SK-N-SH (cell line): ENCODE data around the gene CACNA1F. TPM values are rescaled to one million over a fixed set of nuclear protein-coding genes. Genes with fewer than 3 reads are reported as not detected.

Source experiments
- CTCF ChIA-PET: fragments of 300-600, 350-600 bp; formaldehyde crosslinking; extraction: SDS; loops from one replicate; lab custom pipeline; 2021; lab: Yijun Ruan, JAX
- POLR2A ChIA-PET: fragments of 350-600 bp; sonication (Branson Sonifier 250); formaldehyde crosslinking; extraction: SDS; loops from one replicate; lab custom pipeline; 2020; ENCODE audit warnings: antibody characterized with exemption, inconsistent platforms; lab: Yijun Ruan, JAX
- DNase-seq: peaks from one replicate; pipeline ENCODE4 v3.0.0; 2012
- H2AFZ ChIP-seq: fragments of 200-600 bp; sonication (generic); 2 replicates; pipeline ENCODE4 v1.8.1; 2016; ENCODE audit warnings: antibody characterized with exemption, mild to moderate bottlenecking, low read depth
- H3F3A ChIP-seq: fragments of 200-600 bp; sonication (generic); replicated peaks from 2 replicates; pipeline ENCODE3; 2016; ENCODE audit warnings: antibody characterized with exemption, mild to moderate bottlenecking; ENCODE audit not compliant: insufficient read depth
- H3K27ac ChIP-seq, 2 experiments: fragments of 200-500 bp in 1 of 2; fragments of 200-600 bp in 1 of 2; sonication (Bioruptor generic) in 1 of 2; sonication (generic), shearing (Covaris generic) in 1 of 2; 2 replicates each; pipeline versions ENCODE4 v1.5.1 to v1.6.1; 2014 to 2016; ENCODE audit warnings: low read depth in 2 of 2, inconsistent platforms in 1 of 2, low read length in 1 of 2, mild to moderate bottlenecking in 1 of 2, mixed read lengths in 1 of 2
- H3K27me3 ChIP-seq: fragments of 200-600 bp; sonication (generic), shearing (Covaris generic); 2 replicates; pipeline ENCODE4 v1.6.1; 2016; ENCODE audit warnings: mixed run types; ENCODE audit not compliant: insufficient read depth
- H3K36me3 ChIP-seq, 2 experiments: fragments of 200-500 bp in 1 of 2; fragments of 200-600 bp in 1 of 2; sonication (Bioruptor generic) in 1 of 2; sonication (generic) in 1 of 2; replicated peaks in 1 of 2; 2 replicates each; pipeline versions ENCODE3 to v1.5.1; 2014 to 2016; ENCODE audit warnings: low read length in 1 of 2, mild to moderate bottlenecking in 1 of 2; ENCODE audit not compliant: insufficient read depth in 2 of 2, control insufficient read depth in 1 of 2
- H3K4me1 ChIP-seq, 2 experiments: fragments of 200-500 bp in 1 of 2; fragments of 200-600 bp in 1 of 2; sonication (Bioruptor generic) in 1 of 2; sonication (generic), shearing (Covaris generic) in 1 of 2; 2 replicates each; pipeline versions ENCODE4 v1.5.1 to v1.6.1; 2014 to 2016; ENCODE audit warnings: low read depth in 1 of 2, low read length in 1 of 2, mixed run types in 1 of 2; ENCODE audit not compliant: insufficient read depth in 2 of 2, control insufficient read depth in 1 of 2
- H3K4me2 ChIP-seq: fragments of 200-600 bp; sonication (generic), shearing (Covaris generic); 2 replicates; pipeline ENCODE4 v1.6.1; 2017; ENCODE audit warnings: mixed run types
- H3K4me3 ChIP-seq, 2 experiments: fragments of 200-500 bp in 1 of 2; fragments of 200-600 bp in 1 of 2; sonication (Bioruptor generic) in 1 of 2; sonication (generic), shearing (Covaris generic) in 1 of 2; 2 replicates each; pipeline versions ENCODE4 v1.5.1 to v1.8.1; 2014 to 2016; ENCODE audit warnings: low read depth in 2 of 2, inconsistent platforms in 1 of 2, low read length in 1 of 2, mild to moderate bottlenecking in 1 of 2, mixed read lengths in 1 of 2, moderate library complexity in 1 of 2
- H3K79me2 ChIP-seq: fragments of 200-600 bp; sonication (generic); 2 replicates; pipeline ENCODE4 v1.8.1; 2017; ENCODE audit warnings: mild to moderate bottlenecking; ENCODE audit not compliant: insufficient read depth
- H3K9ac ChIP-seq: fragments of 200-600 bp; sonication (generic); 2 replicates; pipeline ENCODE4 v1.6.1; 2017; ENCODE audit warnings: mixed run types
- H3K9me2 ChIP-seq: fragments of 200-600 bp; sonication (generic); 2 replicates; pipeline ENCODE4 v1.6.1; 2017; ENCODE audit warnings: mixed run types
- H3K9me3 ChIP-seq: fragments of 200-600 bp; sonication (generic); 2 replicates; pipeline ENCODE4 v1.6.1; 2017; ENCODE audit warnings: mixed run types, mild to moderate bottlenecking, moderate library complexity
- H4K20me1 ChIP-seq: fragments of 200-600 bp; sonication (generic); 2 replicates; pipeline ENCODE4 v1.6.1; 2017; ENCODE audit warnings: mild to moderate bottlenecking, mixed run types; ENCODE audit not compliant: insufficient read depth
- FOXM1 ChIP-seq: IDR thresholded peaks from 2 replicates; pipeline ENCODE4 v1.4.0; 2012; ENCODE audit warnings: low read depth, mild to moderate bottlenecking
- GABPA ChIP-seq: IDR thresholded peaks from 2 replicates; pipeline ENCODE4 v1.4.0; 2012; ENCODE audit warnings: low read depth, mild to moderate bottlenecking
- JUND ChIP-seq: IDR thresholded peaks from 2 replicates; pipeline ENCODE4 v1.4.0; 2012
- MXI1 ChIP-seq: IDR thresholded peaks from 2 replicates; pipeline ENCODE4 v1.6.1; 2012; ENCODE audit warnings: mild to moderate bottlenecking, low read depth, low read length, improper control_type of control experiment
- NFIC ChIP-seq: IDR thresholded peaks from 2 replicates; pipeline ENCODE4 v1.4.0; 2012; ENCODE audit warnings: borderline replicate concordance
- NRF1 ChIP-seq: IDR thresholded peaks from 2 replicates; pipeline ENCODE4 v1.6.1; 2012; ENCODE audit warnings: low read depth, mild to moderate bottlenecking, low read length
- POLR2AphosphoS5 ChIP-seq: IDR thresholded peaks from 2 replicates; pipeline ENCODE4 v1.6.1; 2012; ENCODE audit warnings: low read depth, low read length
- RAD21 ChIP-seq: IDR thresholded peaks from 2 replicates; pipeline ENCODE4 v1.6.1; 2012; ENCODE audit warnings: mild to moderate bottlenecking, low read length
- RCOR1 ChIP-seq: fragments of 150-350 bp; IDR thresholded peaks from 2 replicates; pipeline ENCODE4 v1.6.1; 2017; ENCODE audit warnings: antibody characterized with exemption, low read length
- SIN3A ChIP-seq: IDR thresholded peaks from 2 replicates; pipeline ENCODE4 v1.6.1; 2012; ENCODE audit warnings: low read depth, mild to moderate bottlenecking, low read length, moderate library complexity, borderline replicate concordance
- TAF1 ChIP-seq: IDR thresholded peaks from 2 replicates; pipeline ENCODE4 v1.6.1; 2012; ENCODE audit warnings: low read depth, mild to moderate bottlenecking, low read length, moderate library complexity, borderline replicate concordance
- USF1 ChIP-seq: IDR thresholded peaks from 2 replicates; pipeline ENCODE4 v1.4.0; 2012; ENCODE audit warnings: low read depth, borderline replicate concordance
- USF2 ChIP-seq: fragments of 150-350 bp; IDR thresholded peaks from 2 replicates; pipeline ENCODE4 v1.6.1; 2017; ENCODE audit warnings: antibody characterized with exemption, low read length, low read depth, borderline replicate concordance
- WGBS: methylation state at CpG from one replicate; pipeline ENCODE4 v1.1.6; 2017; ENCODE audit warnings: low lambda C conversion rate; 5-methylcytosine and 5-hydroxymethylcytosine counted together
- polyA plus RNA-seq, 3 experiments: library from polyadenylated mRNA; depleted of rRNA; stranded (reverse); fragments of >200 nt; gene quantifications; 2 replicates each; pipeline ENCODE4 v1.2.3, GENCODE V29; 2012

Gene CACNA1F
- polyA plus RNA-seq, 1 of the 3 experiments (the other 2 are of a cell fraction), result not detected

GRCh38 chrX:49155900-49156837 is 77.0 kb downstream of the CACNA1F start (continued):
- no peak for TF ChIP-seq USF2
- peak; percentile 51 for TF ChIP-seq POLR2AphosphoS5
- no peak for TF ChIP-seq JUND
- no peak for TF ChIP-seq GABPA
- peak; percentile 25; the same call in 1 of the 2 replicates for TF ChIP-seq RAD21
- peak; percentile 20; the same call in 1 of the 2 replicates for TF ChIP-seq TAF1
- TF ChIP-seq USF1, result no peak
- no peak for TF ChIP-seq NFIC
- no peak for TF ChIP-seq SIN3A
- peak; percentile 74 for TF ChIP-seq NRF1
- no peak for TF ChIP-seq RCOR1
- no peak for TF ChIP-seq FOXM1

GRCh38 chrX:49155243-49155899 is 77.8 kb downstream of the CACNA1F start:
- H3K79me2 ChIP-seq, result no peaks in the 10 kb centered on the region
- H4K20me1 ChIP-seq, result no peaks in the 10 kb centered on the region
- H3K9ac ChIP-seq, result peak overlapping the region; percentile 83; the same call in 1 of the 2 replicates
- DNase-seq, result no peak
- no peaks in the 10 kb centered on the region for H3K36me3 ChIP-seq
- peaks cover 3% of the 10 kb centered on the region for H3F3A ChIP-seq
- peaks cover 8% of the 10 kb centered on the region; the same call in 1 of the 2 replicates for H3K27me3 ChIP-seq
- ChIA-PET CTCF (interaction anchor here (0.6 to 0.9 kb wide), 9 partner anchors 10 to 54 kb away, joined by 3 to 6 read pairs (median 4); no protein-coding TSS in a partner anchor), POLR2A (no interaction called here)
- no peaks in the 10 kb centered on the region for H3K9me3 ChIP-seq
- H2AFZ ChIP-seq, result no peak overlapping the region
- peak overlapping the region; percentile 46 to 54 for H3K4me3 ChIP-seq
- peak overlapping the region; percentile 85 to 90 for H3K27ac ChIP-seq
- H3K4me2 ChIP-seq, result peak overlapping the region; percentile 78
- TF ChIP-seq MXI1, result 0 out of 2 replicates have a peak, but pooled peaks have one; percentile 41
- TF ChIP-seq USF2, result no peak
- TF ChIP-seq TAF1, result no peak
- no peaks in the 10 kb centered on the region; a peak in 1 of 4 replicates for H3K4me1 ChIP-seq
- H3K9me2 ChIP-seq, result no peaks in the 10 kb centered on the region
- WGBS, result 11% methylated on average over 18 of the region's 18 CpGs

Other genes with a start within 250 kb of the CACNA1F start
- gene GRIPAP1, start 231.1 kb downstream of the CACNA1F start, polyA plus RNA-seq (2012; rRNA removed), result 63.6 and 66.9 TPM in 2 replicates
- gene TFE3, start 190.0 kb downstream of the CACNA1F start, polyA plus RNA-seq (2012; rRNA removed), result 14.0 and 14.6 TPM in 2 replicates
- gene CCDC120, start 174.3 kb downstream of the CACNA1F start, polyA plus RNA-seq (2012; rRNA removed), result 1.6 and 2.1 TPM in 2 replicates
- gene PRAF2, start 159.3 kb downstream of the CACNA1F start, polyA plus RNA-seq (2012; rRNA removed), result 67.6 and 91.9 TPM in 2 replicates
- 108 and 129 TPM in 2 replicates for gene WDR45, start 153.5 kb downstream of the CACNA1F start, polyA plus RNA-seq (2012; rRNA removed)
- 33.6 and 36.7 TPM in 2 replicates for gene GPKOW, start 109.6 kb downstream of the CACNA1F start, polyA plus RNA-seq (2012; rRNA removed)
- 0.78 and 1.1 TPM in 2 replicates for gene MAGIX, start 70.6 kb downstream of the CACNA1F start, polyA plus RNA-seq (2012; rRNA removed)
- 95.7 and 146 TPM in 2 replicates for gene PLP2, start 61.4 kb downstream of the CACNA1F start, polyA plus RNA-seq (2012; rRNA removed)
- 0.07 TPM in 1 of 2 replicates, not detected in the other for gene PRICKLE3, start 47.0 kb downstream of the CACNA1F start, polyA plus RNA-seq (2012; rRNA removed)
- gene SYP, start 33.1 kb downstream of the CACNA1F start, polyA plus RNA-seq (2012; rRNA removed), result 0.76 and 0.93 TPM in 2 replicates
- 7.5 TPM in 2 replicates for gene CCDC22, start 2.1 kb upstream of the CACNA1F start, polyA plus RNA-seq (2012; rRNA removed)
- gene FOXP3, start 31.4 kb upstream of the CACNA1F start, polyA plus RNA-seq (2012; rRNA removed), result 0.12 TPM in 1 of 2 replicates, not detected in the other
- 4.2 and 6.2 TPM in 2 replicates for gene PPP1R3F, start 36.5 kb upstream of the CACNA1F start, polyA plus RNA-seq (2012; rRNA removed)
- not detected in 2 replicates for gene GAGE10, start 70.3 kb upstream of the CACNA1F start, polyA plus RNA-seq (2012; rRNA removed)
- not detected in 2 replicates for gene GAGE12J, start 88.7 kb upstream of the CACNA1F start, polyA plus RNA-seq (2012; rRNA removed)
- not detected in 2 replicates for gene GAGE13, start 98.2 kb upstream of the CACNA1F start, polyA plus RNA-seq (2012; rRNA removed)